HTR-8/SVneo (cell line): ENCODE results near the gene CFHR5.
"Not testable (repeated sequence)": the region's sequence is repeated elsewhere in the genome, so short reads cannot be mapped to it uniquely, and the experiment has no call there.

Experiments
- DNase-seq: peaks from one replicate; pipeline ENCODE4 v3.0.0; 2011; ENCODE audit warnings: low spot score, mixed read lengths; ENCODE audit not compliant: insufficient read length
- FAIRE-seq: peaks from 2 replicates; lab custom pipeline; 2011; peaks lifted over from hg19 to GRCh38; lab: Jason Lieb, UNC

The CFHR5 gene

DNA sequence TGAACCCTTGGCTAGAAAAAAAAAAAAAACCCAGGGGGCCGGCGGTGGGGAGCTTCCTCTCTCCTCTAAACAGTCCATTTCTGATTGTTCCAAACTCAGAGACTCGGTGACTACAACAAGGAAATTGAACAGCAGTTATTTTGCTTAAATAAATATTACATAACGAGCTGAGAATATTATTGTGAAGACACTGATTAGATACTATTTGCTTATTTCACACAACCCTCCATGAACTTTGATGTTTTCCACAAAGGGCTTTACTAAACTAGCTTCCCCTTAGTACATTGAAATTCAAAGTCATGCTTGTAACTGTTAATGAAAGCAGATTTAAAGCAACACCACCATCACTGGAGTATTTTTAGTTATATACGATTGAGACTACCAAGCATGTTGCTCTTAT, at the start of gene CFHR5:
Gene CFHR5 (plus strand): TSS at position 279 of the 400 bp plus-strand sequence. CDS start 109 bp downstream, at position 388.
- DNase-seq (no peak), FAIRE-seq (no peak)

DNA sequence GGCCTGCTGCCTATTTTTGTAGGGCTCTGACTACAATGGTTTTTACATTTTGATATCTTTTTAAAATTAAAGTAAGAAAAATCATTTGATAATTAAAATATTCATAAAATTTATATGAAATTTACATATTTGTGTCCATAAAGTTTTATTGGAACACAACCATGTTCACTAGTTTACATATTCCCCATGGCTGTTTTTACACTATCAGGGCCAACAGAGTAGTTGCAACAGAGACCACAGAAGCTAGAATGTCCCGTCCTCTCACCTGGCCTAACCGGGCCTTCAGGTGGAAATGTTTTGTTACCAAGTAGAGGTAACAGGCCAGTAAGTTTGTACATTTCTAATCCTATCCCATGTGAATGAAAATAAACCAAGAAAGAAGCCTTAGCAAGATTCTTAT, 44.5 kb upstream of the CFHR5 start:
- DNase-seq, FAIRE-seq: not testable (repeated sequence)

DNA sequence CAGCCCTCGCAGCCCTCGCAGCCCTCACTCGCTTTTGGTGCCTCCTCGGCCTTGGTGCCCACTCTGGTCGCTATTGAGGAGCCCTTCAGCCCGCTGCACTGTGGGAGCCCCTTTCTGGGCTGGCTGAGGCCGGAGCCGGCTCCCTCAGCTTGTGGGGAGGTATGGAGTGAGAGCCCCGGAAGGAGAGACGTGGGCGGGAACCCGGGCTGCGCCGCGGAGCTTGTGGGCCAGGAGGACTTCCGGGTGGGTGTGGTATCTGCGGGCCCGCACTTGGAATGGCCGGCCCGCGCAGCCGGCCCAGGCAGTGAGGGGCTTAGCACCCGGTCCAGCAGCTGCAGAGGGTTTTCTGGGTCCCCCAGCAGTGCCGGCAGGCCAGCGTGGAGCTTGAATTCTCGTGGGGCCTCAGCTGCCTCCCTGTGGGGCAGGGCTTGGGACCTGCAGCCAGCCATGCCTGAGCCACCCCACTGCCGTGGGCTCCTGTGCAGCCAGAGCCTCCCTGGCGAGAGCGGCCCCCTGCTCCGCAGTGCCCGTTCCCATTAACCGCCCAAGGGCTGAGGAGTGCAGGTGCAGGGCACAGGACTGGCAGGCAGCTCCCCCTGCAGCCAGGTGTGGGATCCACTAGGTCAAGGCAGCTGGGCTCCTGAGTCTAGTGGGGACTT, 43.7 kb upstream of the CFHR5 start:
- DNase-seq (no peak), FAIRE-seq (no peak)

- FAIRE-seq, DNase-seq: not testable (repeated sequence)
Observed at GRCh38 chr1:196941474-196941873, 35.9 kb upstream of the CFHR5 start.

GRCh38 chr1:196943568-196943967, 33.8 kb upstream of the CFHR5 start, which contains the start of gene CFHR2:
Gene CFHR2 (plus strand): TSS chr1:196943738. CDS start chr1:196943881, 143 bp downstream.
- not testable (repeated sequence) for FAIRE-seq, DNase-seq

- no peak for FAIRE-seq
- DNase-seq, result no peak
Observed at GRCh38 chr1:196951711-196952394, 25.5 kb upstream of the CFHR5 start.

- no peak for FAIRE-seq
- DNase-seq, result no peak
Observed at GRCh38 chr1:196954778-196955177, 22.6 kb upstream of the CFHR5 start.

DNA sequence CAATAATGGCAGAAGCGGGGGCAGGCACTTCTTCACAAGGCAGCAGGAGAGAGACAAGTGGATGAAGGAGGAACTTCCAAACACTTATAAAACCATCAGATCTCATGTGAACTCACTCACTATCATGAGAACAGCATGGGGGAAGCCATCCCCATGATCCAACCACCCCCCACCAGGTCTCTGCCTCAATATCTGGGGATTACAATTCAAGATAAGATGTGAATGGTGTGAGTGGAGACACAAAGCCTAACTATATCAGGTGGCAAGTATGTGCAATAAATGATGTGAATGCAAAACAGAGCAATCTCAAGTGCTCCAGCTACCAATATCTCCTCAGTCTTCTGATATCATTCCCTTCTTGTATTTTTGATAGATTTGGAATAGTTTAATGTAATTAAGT, 21.4 kb upstream of the CFHR5 start:
- DNase-seq (no peak), FAIRE-seq (no peak)

GRCh38 chr1:196960854-196961253, 16.5 kb upstream of the CFHR5 start:
- no peak for FAIRE-seq
- DNase-seq, result no peak

DNA sequence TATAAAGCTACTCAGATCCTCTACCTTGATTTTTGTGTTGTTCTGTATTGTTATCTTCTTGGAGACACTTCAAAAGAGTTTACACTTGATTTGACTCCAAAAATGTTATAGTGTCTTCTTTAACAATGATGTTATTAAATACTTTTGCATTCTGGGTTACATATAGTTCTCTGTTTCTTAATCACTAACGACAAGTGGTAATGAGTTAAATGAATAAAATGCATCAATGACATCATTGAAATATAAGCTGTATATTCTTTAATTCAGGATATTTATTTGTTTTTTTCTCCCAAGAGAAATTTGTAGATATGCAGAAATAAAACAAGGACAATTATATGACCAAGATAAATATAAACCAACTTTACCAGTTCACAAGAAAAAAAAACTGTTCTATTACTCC, 7.2 kb upstream of the CFHR5 start:
- FAIRE-seq (no peak), DNase-seq (no peak)

DNA sequence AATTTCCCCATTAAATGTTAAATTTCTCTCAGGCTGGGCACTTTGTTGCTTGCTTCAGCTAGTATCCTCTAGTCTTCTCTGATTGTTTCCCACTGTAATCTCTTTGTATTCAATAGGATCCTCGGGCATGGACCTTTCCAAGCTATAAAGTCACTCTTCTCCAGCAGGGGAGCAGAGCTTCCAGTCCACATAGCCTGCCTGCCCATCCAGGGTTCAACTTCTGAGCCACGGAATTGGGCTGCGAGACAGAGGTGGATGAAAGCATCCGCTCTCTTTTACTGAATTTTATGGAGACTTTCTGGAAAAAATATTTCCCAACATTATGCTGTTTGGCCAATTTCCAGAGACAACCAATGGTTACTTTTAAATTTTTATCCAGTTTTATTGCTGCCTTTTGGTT, 1.1 kb upstream of the CFHR5 start:
- FAIRE-seq, result no peak

DNA sequence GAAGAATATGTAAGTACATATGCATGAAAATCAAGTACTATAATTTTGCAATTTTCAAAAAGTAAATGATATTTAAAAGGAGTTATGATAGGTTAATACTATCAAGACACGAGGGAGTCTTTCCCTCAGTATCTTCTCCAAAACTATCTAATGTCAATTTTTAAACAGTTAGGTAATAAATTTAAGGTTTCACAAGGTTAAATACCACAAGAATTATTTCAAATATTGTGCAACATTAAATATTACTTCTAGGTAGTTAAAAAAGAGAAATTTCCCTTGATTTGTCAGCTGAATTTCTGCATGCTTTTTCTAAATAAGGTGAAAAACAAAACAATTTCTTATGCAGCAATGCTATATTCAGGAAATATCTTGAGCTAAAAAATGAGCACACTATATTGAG, 3.5 kb downstream of the CFHR5 start:
- DNase-seq, result no peak
- no peak for FAIRE-seq

More for the DNA sequence above, 1.1 kb upstream of the CFHR5 start:
- no peak for DNase-seq

DNA sequence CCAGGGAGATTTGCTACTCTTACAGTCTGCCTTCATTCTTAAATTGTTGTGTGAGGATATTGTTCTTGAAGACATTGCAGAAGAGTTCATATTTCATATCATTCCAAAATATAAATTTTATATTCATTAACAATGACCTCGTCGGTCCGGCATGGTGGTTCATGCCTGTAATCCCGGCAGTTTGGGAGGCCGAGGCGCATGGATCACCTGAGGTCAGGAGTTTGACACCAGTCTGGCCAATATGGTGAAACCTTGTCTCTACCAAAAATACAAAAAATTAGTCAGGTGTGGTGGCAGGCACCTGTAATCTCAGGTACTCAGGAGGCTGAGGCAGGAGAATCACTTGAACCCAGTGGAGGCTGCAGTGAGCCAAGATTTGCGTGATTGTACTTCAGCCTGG, 4.9 kb downstream of the CFHR5 start:
- FAIRE-seq, DNase-seq: not testable (repeated sequence)

DNA sequence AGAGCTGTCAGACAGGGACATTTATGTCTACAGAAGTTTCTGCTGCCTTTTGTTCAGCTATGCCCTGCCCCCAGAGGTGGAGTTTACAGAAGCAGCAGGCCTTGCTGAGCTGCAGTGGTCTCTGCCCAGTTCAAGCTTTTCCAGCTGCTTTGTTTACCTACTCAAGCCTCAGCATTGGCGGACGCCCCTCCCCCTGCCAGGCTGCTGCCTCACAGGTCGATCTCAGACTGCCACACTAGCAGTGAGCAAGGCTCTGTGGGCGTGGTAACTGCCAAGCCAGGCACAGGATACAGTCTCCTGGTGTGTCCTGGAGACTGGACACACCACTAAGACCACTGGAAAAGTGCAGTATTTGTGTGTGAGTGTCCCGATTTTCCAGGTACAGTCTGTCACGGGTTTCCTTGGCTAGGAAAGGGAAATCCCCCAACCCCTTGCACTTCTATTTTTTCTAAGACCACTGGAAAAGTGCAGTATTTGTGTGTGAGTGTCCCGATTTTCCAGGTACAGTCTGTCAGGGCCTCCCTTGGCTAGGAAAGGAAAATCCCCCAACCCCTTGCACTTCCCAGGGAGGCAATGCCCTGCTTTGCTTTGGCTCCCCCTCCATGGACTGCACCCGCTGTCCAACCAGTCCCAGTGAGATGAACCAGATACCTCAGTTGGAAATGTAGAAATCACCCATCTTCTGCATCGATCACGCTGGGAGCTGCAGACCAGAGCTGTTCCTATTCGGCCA, 14.7 kb downstream of the CFHR5 start:
- not testable (repeated sequence) for DNase-seq, FAIRE-seq

- no peak for FAIRE-seq
Observed at GRCh38 chr1:196993916-196994315, 16.6 kb downstream of the CFHR5 start.

GRCh38 chr1:196997423-196997822, 20.1 kb downstream of the CFHR5 start:
- DNase-seq (no peak), FAIRE-seq (no peak)

More at GRCh38 chr1:196993916-196994315, 16.6 kb downstream of the CFHR5 start:
- DNase-seq, result no peak

GRCh38 chr1:197001828-197002227, 24.5 kb downstream of the CFHR5 start:
- no peak for DNase-seq
- no peak for FAIRE-seq

GRCh38 chr1:197003132-197003531, 25.8 kb downstream of the CFHR5 start:
- DNase-seq, result no peak
- FAIRE-seq, result no peak

DNA sequence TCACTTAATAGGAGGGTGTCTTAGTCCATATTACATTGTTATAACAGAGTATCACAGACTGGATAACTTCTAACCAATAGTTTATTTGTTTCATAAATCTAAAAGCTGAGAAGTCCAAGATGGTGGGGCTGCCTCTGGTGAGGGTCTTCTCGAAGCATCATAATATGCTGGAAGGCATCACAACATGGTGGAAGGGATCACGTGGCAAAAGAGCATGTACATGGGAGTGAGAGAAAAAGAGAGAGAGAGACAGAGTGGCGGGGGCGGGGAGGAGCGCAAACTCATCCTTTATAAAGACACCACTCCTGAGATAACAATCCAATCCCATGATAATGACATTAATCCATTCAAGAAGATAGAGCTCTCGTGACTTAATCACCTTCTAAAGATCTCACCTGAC, 31.5 kb downstream of the CFHR5 start:
- FAIRE-seq (no peak), DNase-seq (no peak)

GRCh38 chr1:197011614-197012013, 34.3 kb downstream of the CFHR5 start:
- DNase-seq (no peak), FAIRE-seq (no peak)

GRCh38 chr1:197013234-197013633, 35.9 kb downstream of the CFHR5 start:
- no peak for DNase-seq
- FAIRE-seq, result no peak
